Activated CD4-positive, alpha-beta T cell treated with anti-CD3 and anti-CD28 coated beads, Interleukin-2, Interleukin-4, amounts not matched to agents 100 ng/mL and 50 ng/mL, durations not matched to agents 16 hours and 8 hours (primary cell): Measurements from ENCODE around the gene CDX1.
A peak's percentile ranks its signal among the peaks of the same experiment; 100 is the strongest.

Source experiments
- DNase-seq: peaks from one replicate; pipeline ENCODE4 v3.0.0-alpha.2; 2020; ENCODE audit warnings: low spot score

CDX1 gene

DNA sequence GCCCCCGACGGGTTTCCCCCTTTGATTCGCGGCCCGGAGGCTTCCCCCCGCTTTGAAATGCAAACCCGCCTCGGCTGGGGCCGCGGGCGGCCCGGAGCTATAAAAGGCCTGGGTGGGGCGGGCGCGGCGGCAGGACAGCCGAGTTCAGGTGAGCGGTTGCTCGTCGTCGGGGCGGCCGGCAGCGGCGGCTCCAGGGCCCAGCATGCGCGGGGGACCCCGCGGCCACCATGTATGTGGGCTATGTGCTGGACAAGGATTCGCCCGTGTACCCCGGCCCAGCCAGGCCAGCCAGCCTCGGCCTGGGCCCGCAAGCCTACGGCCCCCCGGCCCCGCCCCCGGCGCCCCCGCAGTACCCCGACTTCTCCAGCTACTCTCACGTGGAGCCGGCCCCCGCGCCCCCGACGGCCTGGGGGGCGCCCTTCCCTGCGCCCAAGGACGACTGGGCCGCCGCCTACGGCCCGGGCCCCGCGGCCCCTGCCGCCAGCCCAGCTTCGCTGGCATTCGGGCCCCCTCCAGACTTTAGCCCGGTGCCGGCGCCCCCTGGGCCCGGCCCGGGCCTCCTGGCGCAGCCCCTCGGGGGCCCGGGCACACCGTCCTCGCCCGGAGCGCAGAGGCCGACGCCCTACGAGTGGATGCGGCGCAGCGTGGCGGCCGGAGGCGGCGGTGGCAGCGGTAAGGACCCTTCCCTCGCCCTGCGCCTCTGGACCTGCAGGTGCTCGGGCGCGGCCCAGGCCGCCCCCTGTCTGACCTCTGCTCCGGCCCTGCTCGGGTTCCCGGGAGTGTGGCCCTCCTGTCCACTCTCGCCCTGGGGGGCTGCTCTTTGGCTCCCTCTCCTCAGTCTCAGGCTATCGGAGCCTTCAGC, at the start of gene CDX1:
CDX1 (plus strand) TSS at position 129 of the 862 bp plus-strand sequence; CDS start at position 228, 99 bp downstream.
- DNase-seq: no peak

- DNase-seq: no peak
Measured at GRCh38 chr5:150117945-150118560, 48.5 kb upstream of the CDX1 start.

- no peak for DNase-seq
Measured at GRCh38 chr5:150118561-150119229, 47.9 kb upstream of the CDX1 start.

- DNase-seq: no peak
Measured at GRCh38 chr5:150119421-150120061, 47.0 kb upstream of the CDX1 start.

- DNase-seq: no peak
Measured at GRCh38 chr5:150120062-150120441, 46.5 kb upstream of the CDX1 start.

DNA sequence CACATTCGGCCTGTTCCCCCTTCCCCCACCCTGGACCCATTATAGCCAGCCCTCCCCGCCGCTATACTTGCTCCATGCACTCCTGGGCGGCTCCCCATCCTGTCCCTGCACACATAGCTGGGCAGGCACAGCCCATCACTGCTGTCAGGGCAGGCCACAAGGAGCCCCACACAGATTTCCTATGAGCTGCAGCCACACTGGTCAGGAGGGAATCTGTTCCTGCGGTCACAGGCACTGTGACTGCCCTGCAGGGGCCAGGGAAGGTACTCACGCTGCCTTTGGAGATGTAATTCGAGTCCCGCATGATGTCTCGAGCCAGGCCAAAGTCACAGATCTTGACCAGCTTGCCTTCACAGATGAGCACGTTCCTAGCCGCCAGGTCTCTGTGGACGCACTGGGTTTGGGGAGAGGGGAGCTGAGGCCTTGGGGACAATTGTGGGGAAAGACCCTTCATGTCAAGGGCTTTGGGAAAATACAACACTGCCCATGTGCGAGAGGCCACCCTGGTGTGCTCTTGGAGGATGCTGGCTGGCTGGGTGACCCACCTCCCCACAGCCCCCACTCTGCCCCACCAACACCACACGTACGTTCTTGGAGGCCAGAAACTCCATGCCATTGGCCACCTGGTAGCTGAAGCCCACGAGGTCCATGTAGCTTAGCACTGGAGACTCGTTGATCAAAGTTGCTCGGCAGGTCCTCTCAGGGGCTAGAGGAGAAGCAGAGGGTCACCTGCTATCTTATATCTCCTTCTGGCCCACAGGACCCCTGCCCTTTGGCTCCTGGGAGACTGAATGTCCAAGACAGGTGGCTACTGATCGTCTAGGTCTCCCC, 45.7 kb upstream of the CDX1 start:
- no peak for DNase-seq

DNA sequence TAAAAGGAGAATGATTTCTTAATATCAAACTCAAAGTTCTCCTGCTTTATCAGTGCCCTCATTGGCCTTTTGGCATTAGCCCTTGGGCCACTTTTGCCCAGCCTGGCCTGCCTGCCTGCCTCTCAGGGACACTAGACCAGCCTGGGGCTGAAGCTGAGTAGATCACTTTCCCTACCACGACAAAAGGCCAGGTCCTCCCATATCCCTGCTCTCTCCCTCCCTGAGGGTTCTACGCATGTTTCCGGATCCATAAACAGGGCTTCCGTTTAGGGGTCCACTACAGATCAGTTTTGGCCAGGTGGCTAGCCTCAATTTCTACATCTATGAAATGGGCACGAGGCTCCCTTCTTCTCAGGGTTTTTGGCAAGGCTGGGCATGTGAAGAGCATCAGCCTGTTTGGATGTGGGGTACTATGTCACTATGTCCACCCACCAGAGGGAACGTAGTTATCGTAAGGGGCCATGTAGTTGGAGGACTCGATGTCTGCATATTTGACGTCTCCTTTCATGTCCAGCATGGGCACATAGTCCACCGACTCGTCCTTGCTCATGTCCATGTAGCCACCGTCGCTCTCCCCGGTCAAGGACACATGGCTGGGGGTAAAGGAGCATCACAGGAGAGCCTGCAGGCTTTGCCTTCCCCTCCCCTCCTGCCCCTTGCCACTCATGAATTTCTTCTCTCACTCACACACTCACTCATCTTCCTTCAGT, 45.0 kb upstream of the CDX1 start:
- no peak for DNase-seq

- peak; percentile 51 for DNase-seq
Measured at GRCh38 chr5:150122158-150122510, 44.4 kb upstream of the CDX1 start.

DNA sequence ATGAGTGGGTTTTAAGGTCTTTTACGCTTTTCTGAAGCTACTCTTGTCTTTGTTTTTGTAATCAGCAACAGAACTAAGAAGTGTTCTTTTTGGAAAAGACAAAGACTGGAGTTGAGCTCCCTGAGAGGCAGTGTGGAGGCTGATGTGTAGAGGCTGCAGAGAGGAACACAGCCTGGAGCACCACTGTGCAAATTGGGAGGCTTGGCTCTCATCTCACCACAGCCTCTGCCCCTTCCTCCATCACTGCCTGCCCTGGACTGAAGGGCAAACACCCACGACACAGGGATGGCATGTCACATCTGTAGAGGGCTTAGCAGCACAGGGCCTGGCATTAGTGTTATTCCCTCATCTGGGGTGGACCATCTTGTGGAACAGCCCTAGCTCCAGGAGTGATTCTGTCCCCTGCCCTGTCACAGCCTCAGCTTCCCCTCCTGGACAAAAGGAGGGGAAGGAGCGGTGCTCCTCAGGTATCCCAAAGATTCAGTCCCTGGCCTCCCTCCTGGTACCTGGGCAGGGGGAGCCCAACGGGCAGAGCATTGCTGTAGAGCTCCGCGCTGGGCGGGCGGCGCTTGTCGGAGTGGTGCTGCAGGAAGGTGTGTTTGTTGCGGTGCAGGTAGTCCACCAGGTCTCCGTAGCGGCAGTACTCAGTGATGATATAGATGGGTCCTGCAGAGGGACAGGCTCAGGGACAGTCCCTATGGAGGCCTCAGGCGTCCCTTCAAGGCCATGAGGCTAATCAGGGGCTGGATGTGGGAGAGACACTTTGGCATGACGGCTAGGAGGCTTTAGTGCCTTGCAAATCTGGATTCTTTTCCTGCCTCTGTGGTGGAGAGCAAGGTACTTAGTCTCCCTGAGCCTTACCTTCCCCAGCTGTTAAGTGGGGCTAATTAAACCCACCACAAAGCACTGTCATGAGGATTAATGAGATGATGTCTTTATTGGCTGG, 43.8 kb upstream of the CDX1 start:
- DNase-seq: no peak

GRCh38 chr5:150123542-150123941, 43.0 kb upstream of the CDX1 start:
- no peak for DNase-seq

GRCh38 chr5:150124111-150124557, 42.4 kb upstream of the CDX1 start:
- no peak for DNase-seq

DNA sequence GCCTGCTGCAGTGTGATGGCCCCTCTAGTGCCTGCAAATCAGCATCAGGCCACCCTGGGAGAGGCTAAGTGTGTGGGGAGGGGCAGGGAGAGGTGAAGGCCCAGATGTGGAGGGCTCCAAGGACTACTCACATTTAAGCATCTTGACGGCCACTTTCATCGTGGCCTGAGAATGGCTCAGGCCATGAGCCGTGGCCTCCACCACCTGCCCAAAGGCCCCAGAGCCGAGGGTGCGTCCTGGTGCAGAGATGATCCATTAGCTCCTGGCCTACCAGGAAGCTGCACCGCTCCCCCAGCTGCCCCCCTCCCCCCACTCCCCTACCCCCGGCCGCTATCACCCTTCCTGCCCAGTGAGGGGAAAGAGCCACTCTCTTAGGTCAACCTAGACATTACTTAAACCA, 42.0 kb upstream of the CDX1 start:
- no peak for DNase-seq

DNA sequence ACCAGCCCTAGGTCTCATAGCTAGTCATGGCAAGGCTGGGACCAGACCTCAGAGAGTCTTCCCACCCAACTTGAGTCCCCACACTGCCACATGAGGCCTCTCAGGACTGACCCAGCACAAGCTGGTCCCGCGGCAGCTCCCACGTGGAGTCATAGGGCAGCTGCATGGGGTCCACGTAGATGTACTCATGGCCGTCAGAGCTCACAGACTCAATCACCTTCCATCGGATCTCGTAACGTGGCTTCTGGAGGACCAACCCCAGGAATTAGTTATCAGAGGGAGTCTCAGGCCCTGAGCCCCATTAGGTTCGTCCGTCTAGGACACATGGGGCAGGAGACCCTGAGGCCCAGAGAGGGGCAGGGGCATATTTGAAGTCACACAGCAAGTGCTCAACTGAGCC, 41.2 kb upstream of the CDX1 start:
- no peak for DNase-seq

GRCh38 chr5:150126199-150126920, 40.2 kb upstream of the CDX1 start:
- no peak for DNase-seq

DNA sequence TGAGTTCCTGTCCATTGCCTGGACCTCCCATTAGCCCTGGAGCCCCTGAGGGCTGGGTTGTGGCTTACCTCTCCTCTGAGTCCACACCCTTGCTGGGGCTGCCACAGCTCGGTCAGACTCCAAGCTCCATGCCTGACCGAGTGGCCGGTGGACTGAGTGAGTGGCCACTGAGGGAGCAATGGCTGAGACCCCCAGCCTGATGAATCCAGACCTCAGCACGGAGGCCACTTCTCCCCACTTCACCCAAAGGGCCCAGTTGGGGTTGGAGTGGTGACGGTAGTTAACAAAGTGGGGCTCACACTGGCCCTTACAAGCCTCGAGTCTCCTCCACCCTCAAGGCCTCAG, 39.7 kb upstream of the CDX1 start:
- no peak for DNase-seq

- DNase-seq: no peak
Measured at GRCh38 chr5:150129454-150129812, 37.1 kb upstream of the CDX1 start.

DNA sequence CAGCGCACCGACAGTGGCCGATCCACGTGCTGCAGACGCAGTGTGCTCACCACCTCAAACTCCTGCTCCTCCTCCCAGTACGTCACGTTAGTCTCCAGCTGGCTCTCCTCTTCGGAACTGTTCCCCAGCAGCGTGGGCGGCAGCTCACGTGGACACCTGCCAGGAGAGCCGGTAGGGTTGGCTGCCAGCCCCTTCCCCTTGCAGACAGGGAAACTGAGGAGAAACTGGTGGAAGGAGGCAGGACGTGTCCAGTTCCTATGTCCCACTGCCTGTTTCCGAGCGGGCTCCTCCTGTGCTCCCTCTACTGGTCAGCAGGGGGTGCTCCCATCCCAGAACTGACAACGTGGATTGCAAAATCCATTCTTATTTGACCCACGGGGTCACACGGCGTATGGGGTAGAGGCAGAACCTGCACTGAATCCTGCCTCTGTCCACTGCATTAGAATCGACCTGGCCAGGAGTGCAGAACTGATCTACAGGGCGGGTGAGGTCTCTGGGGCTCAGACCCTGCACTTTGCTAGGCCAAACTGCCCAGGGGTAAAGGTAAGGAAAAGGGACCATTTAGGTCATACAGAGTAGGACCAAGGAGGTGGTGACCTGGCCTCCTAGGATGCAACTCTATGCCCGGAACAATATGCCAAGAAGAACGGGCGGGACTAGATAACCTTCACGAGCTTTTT, 36.6 kb upstream of the CDX1 start:
- DNase-seq: peak; percentile 60

- DNase-seq: no peak
Measured at GRCh38 chr5:150130493-150130922, 36.1 kb upstream of the CDX1 start.

GRCh38 chr5:150131461-150131860, 35.1 kb upstream of the CDX1 start:
- no peak for DNase-seq
